ENCODE results near the gene RAB3GAP1.

Gene RAB3GAP1

DNA sequence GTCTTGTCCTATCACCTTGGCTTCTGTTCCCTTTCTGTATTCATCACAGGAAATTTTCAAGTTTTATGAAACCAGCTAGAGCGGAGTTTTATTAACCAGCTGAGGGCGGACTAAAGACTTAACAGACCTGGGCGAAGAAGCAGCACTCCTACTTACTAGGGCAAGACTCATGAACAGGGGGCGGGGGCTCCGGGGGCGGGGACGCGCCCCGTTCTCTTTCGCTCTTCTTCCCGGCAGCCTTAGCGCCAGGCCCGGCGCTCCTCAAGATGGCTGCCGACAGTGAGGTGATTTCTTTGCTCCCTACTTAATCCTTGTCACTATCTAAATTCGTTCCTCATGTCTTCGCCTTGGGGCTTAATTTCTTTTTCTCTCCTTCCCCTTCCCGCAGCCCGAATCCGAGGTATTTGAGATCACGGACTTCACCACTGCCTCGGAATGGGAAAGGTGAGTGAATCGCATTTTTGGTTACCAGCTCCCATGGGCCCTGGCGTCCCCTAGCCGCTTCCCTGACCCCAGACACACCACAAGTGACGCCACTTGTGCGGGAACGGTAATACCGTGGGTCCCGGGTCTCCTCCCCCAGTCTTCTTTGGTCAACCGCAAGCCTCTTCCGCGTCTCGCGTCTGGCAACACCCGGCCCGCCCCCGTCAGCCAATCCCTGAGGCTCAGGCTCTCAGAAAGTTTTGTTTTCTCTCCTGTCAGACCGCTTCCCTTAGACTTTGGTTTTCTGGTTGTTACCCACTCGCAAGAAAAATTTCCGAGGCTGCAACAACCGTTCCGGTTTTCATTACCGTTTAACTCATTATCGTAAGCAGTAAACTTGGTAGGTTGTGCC lies at the start of gene RAB3GAP1:
Gene RAB3GAP1, plus strand, starts transcription at position 251 of the 835 bp plus-strand sequence. Its CDS starts 16 bp downstream, at position 267.
- peak; percentile 92 for DNase-seq (ENCODE audit: extremely low spot score)
- no peak for TF ChIP-seq CTCF (IDR thresholded peaks at IDR 0.05; ENCODE audit: control extremely low read depth, extremely low read depth, low read depth, missing control alignments)
- CTCF ChIA-PET: interaction anchor here (1.0 to 1.8 kb wide), 8 partner anchors 9 to 658 kb away, joined by 3 to 4 read pairs (median 3); no protein-coding TSS in a partner anchor
- POLR2A ChIA-PET: interaction anchor here (0.7 kb wide), 1 partner anchor 1299 kb away, joined by 5 read pairs; no protein-coding TSS in a partner anchor

DNA sequence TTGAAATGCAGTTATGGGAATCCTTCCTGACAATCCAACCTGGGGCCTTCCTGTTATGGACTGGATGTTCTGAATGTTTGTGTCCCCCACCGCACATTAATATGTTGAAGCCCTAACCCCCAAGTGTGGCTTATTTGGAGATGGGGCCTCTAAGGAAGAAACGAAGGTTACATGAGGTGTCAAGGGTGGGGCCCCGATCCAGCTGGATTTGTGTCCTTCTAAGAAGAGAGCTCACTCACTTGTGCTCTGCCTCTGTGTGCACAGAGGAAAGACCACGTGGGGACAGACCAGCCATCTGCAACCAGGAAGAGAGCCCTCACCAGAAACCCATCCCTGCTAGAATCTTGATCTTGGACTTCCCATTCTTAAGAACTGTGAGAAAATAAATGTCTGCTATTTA lies 49.3 kb upstream of the RAB3GAP1 start:
- CTCF ChIA-PET: interaction anchor here (1.8 to 7.9 kb wide), 8 partner anchors 8 to 1382 kb away, joined by 7 to 133 read pairs (median 16); no protein-coding TSS in a partner anchor

GRCh38 chr2:135004005-135004746 lies 47.9 kb upstream of the RAB3GAP1 start:
- CTCF ChIA-PET: interaction anchor here (0.7 to 7.9 kb wide), 61 partner anchors 9 to 1383 kb away, joined by 3 to 133 read pairs (median 4); partner anchors contain the start of genes RAB3GAP1 and ZRANB3
- DNase-seq (ENCODE audit: extremely low spot score): peak; percentile 82
- peak; percentile 94 for TF ChIP-seq CTCF (IDR thresholded peaks at IDR 0.05; ENCODE audit: control extremely low read depth, extremely low read depth, low read depth, missing control alignments)
- POLR2A ChIA-PET: no interaction called here

More for the DNA sequence above, 49.3 kb upstream of the RAB3GAP1 start:
- no peak for DNase-seq (ENCODE audit: extremely low spot score)
- TF ChIP-seq CTCF (IDR thresholded peaks at IDR 0.05; ENCODE audit: control extremely low read depth, extremely low read depth, low read depth, missing control alignments): no peak
- POLR2A ChIA-PET: no interaction called here

- DNase-seq (ENCODE audit: extremely low spot score): no peak
- CTCF ChIA-PET: interaction anchor here (1.1 to 7.9 kb wide), 10 partner anchors 11 to 1378 kb away, joined by 3 to 133 read pairs (median 8); no protein-coding TSS in a partner anchor
- no peak for TF ChIP-seq CTCF (IDR thresholded peaks at IDR 0.05; ENCODE audit: control extremely low read depth, extremely low read depth, low read depth, missing control alignments)
- POLR2A ChIA-PET: no interaction called here
Observed at GRCh38 chr2:135005753-135006152, 46.3 kb upstream of the RAB3GAP1 start.

DNA sequence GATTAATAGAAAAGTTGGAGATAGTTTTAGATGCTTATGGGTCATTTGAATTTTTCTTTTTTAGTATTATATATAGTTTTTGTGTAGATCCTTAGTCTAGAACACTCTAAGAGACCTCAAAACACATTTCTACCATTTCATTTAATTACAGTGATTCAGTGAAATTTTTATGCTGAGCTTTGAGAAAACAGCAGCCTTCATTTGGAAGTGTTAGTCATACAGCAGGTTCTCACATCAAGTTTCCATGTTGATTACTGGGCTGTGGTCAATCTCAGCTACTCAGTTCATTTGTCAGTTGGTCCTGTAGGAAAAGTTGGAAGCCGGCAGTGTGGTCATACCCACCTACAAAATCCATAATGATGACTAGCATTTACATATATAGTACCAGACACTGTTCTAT lies 42.8 kb upstream of the RAB3GAP1 start:
- no peak for DNase-seq (ENCODE audit: extremely low spot score)
- POLR2A ChIA-PET: no interaction called here
- TF ChIP-seq CTCF (IDR thresholded peaks at IDR 0.05; ENCODE audit: control extremely low read depth, extremely low read depth, low read depth, missing control alignments): no peak
- CTCF ChIA-PET: no interaction called here

- no peak for TF ChIP-seq CTCF (IDR thresholded peaks at IDR 0.05; ENCODE audit: control extremely low read depth, extremely low read depth, low read depth, missing control alignments)
- no peak for DNase-seq (ENCODE audit: extremely low spot score)
- ChIA-PET POLR2A (no interaction called here), CTCF (interaction anchor here (0.9 to 1.4 kb wide), 2 partner anchors 11 to 22 kb away, joined by 3 to 4 read pairs; no protein-coding TSS in a partner anchor)
Observed at GRCh38 chr2:135010200-135010942, 41.7 kb upstream of the RAB3GAP1 start.

Measured in GM10248 (cell line).